ENCODE results near the gene CELA2B. TPM values are rescaled to one million over a fixed set of nuclear protein-coding genes. Genes with fewer than 3 reads are reported as not detected.
"Not testable (repeated sequence)": the region's sequence is repeated elsewhere in the genome, so short reads cannot be mapped to it uniquely, and the experiment has no call there.

CELA2B gene
- total RNA-seq, 2 donors from 2014 or later, result not detected

DNA sequence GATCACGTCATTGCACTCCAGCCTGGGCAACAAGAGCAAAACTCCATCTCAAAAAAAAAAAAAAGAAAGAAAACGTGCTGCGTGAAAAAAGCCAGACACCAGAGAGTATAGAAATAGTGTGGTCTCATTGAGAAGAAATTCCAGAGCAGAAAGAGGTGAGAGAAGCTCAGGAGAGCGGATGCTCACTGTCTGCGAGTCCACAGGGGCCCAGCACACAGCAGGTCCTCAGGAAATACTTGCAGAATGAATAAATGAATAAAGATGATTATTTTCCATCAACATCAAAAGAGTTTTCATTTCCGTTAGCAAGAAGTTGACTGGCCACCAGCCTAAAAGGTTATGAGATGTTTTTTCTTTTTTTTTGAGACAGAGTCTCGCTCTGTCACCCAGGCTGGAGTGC is 33.7 kb downstream of the CELA2B start:
- no peak for DNase-seq (ENCODE audit: low spot score)
- no peak overlapping the region for H3K27ac Mint-ChIP-seq
- H3K27me3 Mint-ChIP-seq, result no peaks in the 10 kb centered on the region
- H3K9me3 Mint-ChIP-seq, result no peaks in the 10 kb centered on the region
- no peaks in the 10 kb centered on the region for H3K36me3 Mint-ChIP-seq
- H3K4me1 Mint-ChIP-seq (ENCODE audit: low read depth in 2 of 2), result peaks cover 6 to 7% of the 10 kb centered on the region in 2 donors
- H3K4me3 Mint-ChIP-seq, result no peak overlapping the region
- ATAC-seq, result no peak

DNA sequence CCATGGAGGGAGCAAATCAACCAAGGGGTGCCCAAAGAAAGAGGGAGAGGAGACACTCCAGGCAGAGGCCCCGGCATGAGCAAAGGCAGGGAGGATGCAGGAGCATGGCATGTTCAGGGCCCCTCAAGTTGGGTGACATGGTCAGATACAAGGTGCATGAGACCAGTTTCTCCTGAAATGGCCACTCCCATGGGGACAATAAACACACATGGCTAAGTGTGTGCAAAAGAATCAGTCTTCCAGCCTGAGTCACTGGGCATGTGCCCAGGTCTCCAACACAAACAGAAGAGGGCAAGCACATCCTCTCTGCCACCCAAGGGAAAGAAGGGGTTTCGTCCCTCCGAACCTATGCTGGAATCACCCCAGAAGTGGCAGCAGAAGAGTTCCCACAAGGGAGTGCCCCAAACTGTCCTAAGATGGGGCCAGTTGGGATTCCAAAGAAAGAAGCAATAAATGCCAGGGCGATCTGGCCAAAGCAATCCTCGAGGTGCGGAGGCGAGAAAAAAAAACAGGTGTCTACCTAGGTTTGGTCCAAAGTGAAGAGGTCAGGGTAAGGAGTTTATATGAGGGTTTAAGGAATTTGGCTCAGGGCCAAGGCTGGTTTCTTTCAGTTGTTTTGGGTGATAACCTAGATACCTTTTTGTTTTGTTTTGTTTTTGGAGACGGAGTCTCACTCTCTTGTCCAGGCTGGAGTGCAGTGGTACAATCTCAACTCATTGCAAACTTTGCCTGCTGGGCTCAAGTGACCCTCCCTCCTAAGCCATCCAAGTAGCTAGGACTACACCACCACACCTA is 34.9 kb downstream of the CELA2B start:
- Mint-ChIP-seq H3K27ac (no peak overlapping the region), H3K9me3 (no peaks in the 10 kb centered on the region), H3K4me3 (no peak overlapping the region), H3K4me1 (ENCODE audit: low read depth in 2 of 2) (peaks cover 12 to 15% of the 10 kb centered on the region in 2 donors), H3K27me3 (no peaks in the 10 kb centered on the region), H3K36me3 (no peaks in the 10 kb centered on the region)
- no peak for DNase-seq (ENCODE audit: low spot score)
- peak in 1 of 2 donors; percentile 13 for ATAC-seq

DNA sequence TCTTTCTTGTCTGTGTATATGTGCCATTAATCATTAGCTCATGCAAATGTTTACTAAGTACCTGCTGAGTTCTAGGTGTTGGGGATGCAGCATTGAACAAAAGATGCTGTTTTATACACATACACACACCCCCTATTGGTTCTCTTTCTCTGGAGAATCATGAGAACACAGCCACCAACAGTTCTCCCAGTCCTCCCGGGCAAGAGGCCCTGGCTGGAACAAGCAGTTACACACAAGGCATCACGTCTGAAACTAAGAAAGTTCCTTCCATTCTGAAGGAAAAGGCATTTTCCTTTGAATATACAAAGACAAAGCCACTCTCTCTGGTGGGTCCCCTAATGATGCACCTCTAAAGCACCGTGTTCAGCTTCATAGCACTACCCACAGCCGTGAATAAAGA is 37.3 kb downstream of the CELA2B start:
- H3K9me3 Mint-ChIP-seq, result no peaks in the 10 kb centered on the region

DNA sequence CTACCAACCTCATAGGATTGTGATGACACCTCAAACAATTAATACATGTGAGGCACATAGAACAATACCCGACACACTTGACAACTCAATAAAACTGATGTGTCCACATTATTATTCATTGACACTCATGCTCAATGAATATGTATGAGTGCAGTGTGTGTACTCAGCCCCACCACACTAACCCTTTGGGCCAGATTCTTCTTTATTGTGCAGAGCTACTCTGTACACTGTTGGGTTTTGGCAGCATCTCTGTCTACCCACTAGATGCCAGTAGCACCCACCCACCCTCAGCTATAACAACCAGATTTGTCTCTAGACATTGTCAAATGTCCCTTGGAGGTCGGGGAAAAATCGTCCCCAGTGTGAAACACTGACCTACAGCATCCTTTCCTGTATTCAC is 38.0 kb downstream of the CELA2B start:
- Mint-ChIP-seq H3K27ac (peak overlapping the region in 1 of 2 donors; percentile 50), H3K27me3 (no peaks in the 10 kb centered on the region), H3K9me3 (no peaks in the 10 kb centered on the region), H3K4me3 (no peak overlapping the region), H3K4me1 (ENCODE audit: low read depth in 2 of 2) (peaks cover 15 to 16% of the 10 kb centered on the region in 2 donors), H3K36me3 (peaks cover 12% of the 10 kb centered on the region)
- DNase-seq (ENCODE audit: low spot score) (no peak), ATAC-seq (no peak)

More for the DNA sequence above, 37.3 kb downstream of the CELA2B start:
- DNase-seq (ENCODE audit: low spot score) (no peak), ATAC-seq (no peak)
- Mint-ChIP-seq H3K27ac (no peak overlapping the region), H3K36me3 (peaks cover 12% of the 10 kb centered on the region), H3K27me3 (no peaks in the 10 kb centered on the region), H3K4me3 (no peak overlapping the region), H3K4me1 (ENCODE audit: low read depth in 2 of 2) (peaks cover 15 to 16% of the 10 kb centered on the region in 2 donors)

DNA sequence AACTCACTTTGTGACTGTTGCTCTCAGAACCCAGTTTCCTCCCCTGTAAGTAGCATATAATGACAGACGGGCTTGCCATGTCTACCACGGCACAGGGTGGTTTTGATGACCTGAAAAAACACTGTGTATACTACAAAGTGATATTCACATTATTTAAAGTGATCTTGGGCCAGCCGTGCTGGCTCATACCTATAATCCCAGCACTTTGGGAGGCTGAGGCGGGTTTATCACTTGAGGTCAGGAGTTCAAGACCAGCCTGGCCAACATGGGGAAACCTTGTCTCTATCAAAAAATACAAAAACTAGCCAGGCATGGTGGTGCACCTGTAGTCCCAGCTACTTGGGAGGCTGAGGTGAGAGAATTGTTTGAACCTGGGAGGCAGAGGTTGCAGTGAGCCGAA is 38.7 kb downstream of the CELA2B start:
- peak overlapping the region; percentile 8 for H3K4me3 Mint-ChIP-seq
- not testable (repeated sequence) for H3K9me3 Mint-ChIP-seq; ATAC-seq; DNase-seq (ENCODE audit: low spot score); H3K27me3 Mint-ChIP-seq
- H3K27ac Mint-ChIP-seq, result peak overlapping the region in 1 of 2 donors; percentile 50
- peaks cover 15 to 16% of the 10 kb centered on the region in 2 donors for H3K4me1 Mint-ChIP-seq (ENCODE audit: low read depth in 2 of 2)
- H3K36me3 Mint-ChIP-seq, result peaks cover 12% of the 10 kb centered on the region

DNA sequence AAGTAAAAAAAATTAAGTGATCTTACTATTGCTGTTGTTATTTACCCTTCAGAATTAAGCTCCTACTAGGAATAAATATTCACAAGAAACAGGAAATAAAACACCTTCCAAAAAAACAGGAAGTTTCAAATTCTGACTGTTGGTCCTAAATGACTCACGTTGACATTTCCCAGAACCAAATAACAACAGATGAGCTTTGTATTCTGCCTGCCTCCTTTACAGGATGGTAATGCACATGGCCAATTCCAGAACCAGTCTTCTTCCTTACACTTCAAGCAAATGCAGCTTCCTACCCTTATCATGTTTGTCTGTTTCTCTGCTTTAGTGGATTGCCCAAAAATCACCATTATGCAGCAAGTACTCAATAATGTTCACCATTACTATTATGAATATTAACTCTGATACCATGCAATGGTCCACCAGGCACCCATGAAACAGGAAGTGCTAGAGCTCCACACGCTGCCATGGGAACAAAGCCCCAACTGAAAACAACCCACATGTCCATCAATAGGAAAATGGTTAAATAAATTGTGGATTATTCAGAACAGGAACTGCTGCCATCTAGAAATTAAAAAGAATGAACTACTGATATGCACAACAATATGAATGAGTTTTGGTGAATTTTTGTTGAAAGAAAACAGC is 39.2 kb downstream of the CELA2B start:
- Mint-ChIP-seq H3K4me1 (ENCODE audit: low read depth in 2 of 2) (peaks cover 15 to 16% of the 10 kb centered on the region in 2 donors), H3K9me3 (no peaks in the 10 kb centered on the region), H3K4me3 (peak overlapping the region; percentile 74), H3K27me3 (no peaks in the 10 kb centered on the region), H3K36me3 (peaks cover 12% of the 10 kb centered on the region), H3K27ac (peak overlapping the region; percentile 47 to 86)
- ATAC-seq (peak in 1 of 2 donors; percentile 51), DNase-seq (ENCODE audit: low spot score) (no peak)

DNA sequence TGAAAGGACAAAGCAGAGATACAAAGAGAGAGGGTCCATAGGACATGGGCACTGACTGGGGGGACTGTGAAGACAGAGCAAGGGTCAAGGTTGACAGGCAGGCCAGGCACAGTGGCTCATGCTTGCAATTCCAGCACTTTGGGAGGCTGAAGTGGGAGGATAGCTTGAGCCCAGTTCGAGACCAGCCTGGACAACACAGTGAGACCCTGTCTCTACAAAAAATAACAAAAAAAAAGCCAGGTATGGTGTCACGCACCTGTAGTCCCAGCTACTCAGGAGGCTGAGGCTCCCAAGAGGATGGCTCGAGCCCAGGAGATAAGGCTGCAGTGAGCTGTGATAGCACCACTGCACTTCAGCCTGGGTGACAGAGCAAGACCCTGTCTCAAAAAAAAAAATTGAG is 43.7 kb downstream of the CELA2B start:
- peaks cover 12% of the 10 kb centered on the region for H3K36me3 Mint-ChIP-seq
- no peaks in the 10 kb centered on the region for H3K9me3 Mint-ChIP-seq
- peaks cover 18 to 21% of the 10 kb centered on the region in 2 donors for H3K4me1 Mint-ChIP-seq (ENCODE audit: low read depth in 2 of 2)
- DNase-seq (ENCODE audit: low spot score) (no peak), ATAC-seq (no peak)
- no peak overlapping the region for H3K4me3 Mint-ChIP-seq
- no peak overlapping the region for H3K27ac Mint-ChIP-seq
- H3K27me3 Mint-ChIP-seq, result no peaks in the 10 kb centered on the region

DNA sequence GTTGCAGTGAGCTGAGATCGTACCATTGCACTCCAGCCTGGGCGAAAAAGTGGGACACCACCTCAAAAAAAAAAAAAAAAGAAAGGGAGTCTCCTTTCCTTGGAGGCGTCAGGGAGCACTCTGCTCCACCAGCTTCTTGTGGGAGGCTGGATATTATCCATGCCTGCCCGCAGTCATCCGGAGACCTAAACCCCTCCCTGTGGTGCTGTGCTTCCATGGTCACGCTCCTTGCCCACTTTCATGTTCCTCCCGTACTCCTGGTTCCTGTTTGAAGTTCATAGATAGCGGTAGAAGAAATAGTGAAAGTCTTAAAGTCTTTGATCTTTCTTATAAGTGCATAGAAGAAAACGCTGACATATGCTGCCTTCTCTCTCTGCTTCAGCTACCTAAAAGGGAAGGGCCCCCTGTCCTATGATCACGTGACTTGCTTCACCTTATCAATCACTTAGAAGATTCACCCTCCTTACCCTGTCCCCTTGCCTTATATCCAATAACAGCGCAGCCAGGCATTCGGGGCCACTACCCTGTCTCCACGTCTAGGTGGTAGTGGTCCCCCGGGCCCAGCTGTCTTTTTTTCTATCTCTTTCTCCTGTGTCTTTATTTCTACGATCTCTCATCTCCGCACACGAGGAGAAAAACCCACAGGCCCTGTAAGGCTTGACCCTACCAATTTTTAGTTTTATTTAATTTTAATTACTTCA is 45.5 kb downstream of the CELA2B start:
- not testable (repeated sequence) for DNase-seq (ENCODE audit: low spot score); H3K9me3 Mint-ChIP-seq; H3K4me3 Mint-ChIP-seq; H3K27ac Mint-ChIP-seq; H3K27me3 Mint-ChIP-seq; ATAC-seq
- Mint-ChIP-seq H3K4me1 (ENCODE audit: low read depth in 2 of 2) (peaks cover 27 to 28% of the 10 kb centered on the region in 2 donors), H3K36me3 (peaks cover 11% of the 10 kb centered on the region)

DNA sequence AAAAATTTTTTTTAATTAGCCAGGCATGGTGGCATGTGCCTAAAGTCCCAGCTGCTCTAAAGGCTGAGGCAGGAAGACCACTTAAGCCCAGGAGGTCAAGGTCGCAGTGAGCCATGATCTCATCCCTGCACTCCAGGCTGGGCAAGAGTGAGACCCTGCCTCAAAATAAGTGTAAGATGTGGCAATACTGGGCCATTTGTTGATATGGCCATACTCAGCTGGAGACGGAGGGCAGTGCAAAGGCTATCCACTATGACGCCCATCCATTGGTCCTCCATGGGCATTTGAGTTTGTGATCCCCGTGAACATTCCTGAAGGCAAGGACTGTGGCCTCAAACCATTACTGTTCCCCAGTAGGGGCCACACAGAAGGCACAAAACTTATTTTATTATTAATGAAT is 46.6 kb downstream of the CELA2B start:
- H3K9me3 Mint-ChIP-seq, result no peaks in the 10 kb centered on the region
- no peaks in the 10 kb centered on the region for H3K36me3 Mint-ChIP-seq
- peaks cover 29 to 36% of the 10 kb centered on the region in 2 donors for H3K4me1 Mint-ChIP-seq (ENCODE audit: low read depth in 2 of 2)
- DNase-seq (ENCODE audit: low spot score) (no peak), ATAC-seq (no peak)
- H3K4me3 Mint-ChIP-seq, result no peak overlapping the region
- no peak overlapping the region for H3K27ac Mint-ChIP-seq
- H3K27me3 Mint-ChIP-seq, result no peaks in the 10 kb centered on the region

DNA sequence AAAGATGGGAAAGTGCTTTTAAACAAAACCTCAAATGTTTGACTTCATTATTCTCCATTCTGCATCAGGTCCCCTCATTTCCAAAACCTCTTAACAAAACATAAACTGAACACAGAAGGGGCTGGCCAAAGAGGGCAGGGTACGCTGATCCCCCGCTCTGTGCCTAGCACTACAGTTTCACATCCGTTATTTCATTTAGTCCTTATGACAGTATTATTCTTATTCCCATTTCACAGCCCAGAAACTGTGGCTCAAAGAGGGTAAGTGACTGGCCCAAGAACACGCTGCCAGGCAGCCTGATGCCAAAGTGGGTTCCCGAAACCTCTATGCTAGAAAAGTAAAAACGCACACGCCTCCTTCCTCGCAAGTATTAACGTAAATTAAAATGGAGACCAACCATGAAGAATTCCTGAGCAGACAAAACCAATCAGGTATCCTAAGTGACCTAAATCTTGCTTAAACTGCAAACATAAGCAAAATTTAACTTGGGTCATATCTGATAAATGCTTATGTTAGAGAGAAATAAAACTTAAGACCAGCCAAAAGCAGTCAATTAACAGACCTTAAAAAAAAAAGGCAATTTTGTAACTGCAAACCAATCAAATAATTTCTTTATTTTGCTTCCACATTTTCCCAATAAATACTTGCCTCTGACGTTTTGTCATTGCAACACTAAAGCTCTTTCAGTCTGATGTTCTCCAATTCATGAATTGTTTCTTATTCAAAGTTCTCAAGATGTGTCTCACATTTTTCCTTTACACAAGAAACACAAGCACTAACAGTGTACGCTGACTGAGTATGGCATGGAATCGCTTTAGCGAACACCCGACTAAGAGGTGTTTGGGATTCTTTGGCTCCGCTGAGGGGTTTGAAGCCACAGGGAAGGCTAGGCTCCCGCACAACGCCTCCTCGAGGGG is 47.5 kb downstream of the CELA2B start:
- Mint-ChIP-seq H3K4me1 (ENCODE audit: low read depth in 2 of 2) (peaks cover 34 to 43% of the 10 kb centered on the region in 2 donors), H3K36me3 (no peaks in the 10 kb centered on the region), H3K4me3 (peak overlapping the region; percentile 97), H3K9me3 (no peaks in the 10 kb centered on the region), H3K27ac (peak overlapping the region; percentile 85 to 88), H3K27me3 (no peaks in the 10 kb centered on the region)
- DNase-seq (ENCODE audit: low spot score) (no peak), ATAC-seq (no peak)

DNA sequence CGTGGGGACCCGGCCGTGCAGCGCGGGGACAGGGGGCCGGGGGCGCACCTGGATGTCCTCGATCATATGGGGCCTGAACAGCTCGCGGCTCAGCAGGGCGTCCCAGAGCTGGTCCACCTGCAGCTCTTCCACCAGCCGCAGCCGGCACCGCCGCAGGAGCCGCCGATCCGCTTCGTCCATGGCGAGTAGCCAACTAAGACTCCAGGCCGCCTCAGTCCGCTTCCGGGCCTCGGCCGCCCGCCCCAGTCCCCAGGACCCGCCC is 48.0 kb downstream of the CELA2B start, which contains the start of gene CASP9:
Gene CASP9, minus strand, starts transcription at position 195 of the 262 bp plus-strand sequence. Its CDS starts 15 bp downstream, at position 180.
- H3K27ac Mint-ChIP-seq, result peak within 1 kb of the TSS; percentile 85 to 88
- no peaks in the 10 kb centered on the region for H3K36me3 Mint-ChIP-seq
- ATAC-seq (no peak), DNase-seq (ENCODE audit: low spot score) (no peak)
- peaks cover 34 to 47% of the 10 kb centered on the region in 2 donors for H3K4me1 Mint-ChIP-seq (ENCODE audit: low read depth in 2 of 2)
- no peaks in the 10 kb centered on the region for H3K9me3 Mint-ChIP-seq
- H3K4me3 Mint-ChIP-seq, result peak within 1 kb of the TSS; percentile 97
- no peaks in the 10 kb centered on the region for H3K27me3 Mint-ChIP-seq

DNA sequence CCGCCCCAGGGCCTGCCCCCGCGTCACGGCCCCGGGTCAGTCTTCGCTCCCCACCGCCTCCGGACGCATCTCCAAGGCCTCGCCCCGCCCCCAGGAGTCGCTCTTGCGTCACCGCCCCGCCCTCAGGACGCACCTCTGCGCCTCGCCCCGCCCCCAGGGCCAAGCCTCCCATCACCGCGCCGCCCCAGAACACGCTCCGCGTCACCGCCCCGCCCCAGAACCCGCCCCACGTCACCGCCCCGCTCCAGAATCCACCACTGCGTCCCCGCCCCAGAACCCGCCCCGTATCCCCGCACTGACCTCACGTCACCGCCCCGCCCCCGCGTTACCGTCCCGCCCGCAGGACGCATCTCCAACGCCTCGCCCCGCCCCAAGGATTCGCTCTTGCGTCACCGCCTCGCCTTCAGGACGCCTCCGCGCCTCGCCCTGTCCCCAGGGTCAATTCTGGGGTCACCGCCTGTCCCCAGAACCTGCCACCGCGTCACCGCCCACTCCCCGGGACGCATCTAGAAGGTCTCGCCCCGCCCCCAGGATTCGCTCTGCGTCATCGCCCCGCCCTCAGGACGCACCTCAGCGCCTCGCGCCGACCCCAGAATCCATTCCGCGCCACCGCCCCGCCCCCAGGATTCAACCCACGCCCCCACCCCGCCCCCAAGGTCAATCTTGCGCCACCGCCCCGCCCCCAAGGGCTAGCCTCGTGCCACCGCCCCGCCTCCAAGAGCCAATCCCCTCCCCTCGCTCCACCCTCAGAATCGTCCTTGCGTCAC is 48.6 kb downstream of the CELA2B start:
- H3K27me3 Mint-ChIP-seq, result no peaks in the 10 kb centered on the region
- peak; percentile 100 for DNase-seq (ENCODE audit: low spot score)
- peak overlapping the region; percentile 85 to 88 for H3K27ac Mint-ChIP-seq
- ATAC-seq, result peak; percentile 78 to 84
- no peaks in the 10 kb centered on the region for H3K9me3 Mint-ChIP-seq
- H3K4me1 Mint-ChIP-seq (ENCODE audit: low read depth in 2 of 2), result peaks cover 34 to 48% of the 10 kb centered on the region in 2 donors
- H3K4me3 Mint-ChIP-seq, result peak overlapping the region; percentile 97
- H3K36me3 Mint-ChIP-seq, result no peaks in the 10 kb centered on the region
